HG03520 (cell line): ENCODE measurements around the gene GCC1.
"Not testable (repeated sequence)": the region's sequence is repeated elsewhere in the genome, so short reads cannot be mapped to it uniquely, and the experiment has no call there.

Source experiments
- ATAC-seq: cut with Tn5 transposase; IDR thresholded peaks from one replicate; pipeline ENCODE4 v1.9.1; 2021; ENCODE audit warnings: mild to moderate bottlenecking, moderate library complexity; ENCODE audit not compliant: unreplicated experiment

The GCC1 gene

GRCh38 chr7:127540461-127540860 is 44.9 kb downstream of the GCC1 start:
- ATAC-seq = not testable (repeated sequence)

GRCh38 chr7:127539116-127539515 is 46.3 kb downstream of the GCC1 start:
- ATAC-seq = no peak

- no peak for ATAC-seq
Measured at GRCh38 chr7:127536741-127537140, 48.7 kb downstream of the GCC1 start.

GRCh38 chr7:127536394-127536691 is 49.1 kb downstream of the GCC1 start:
- ATAC-seq = no peak

- no peak for ATAC-seq
Measured at GRCh38 chr7:127535546-127536393, 49.6 kb downstream of the GCC1 start.

- no peak for ATAC-seq
Measured at GRCh38 chr7:127534636-127535035, 50.8 kb downstream of the GCC1 start.

- ATAC-seq = no peak
Measured at GRCh38 chr7:127532736-127533135, 52.7 kb downstream of the GCC1 start.

- ATAC-seq = no peak
Measured at GRCh38 chr7:127532151-127532550, 53.2 kb downstream of the GCC1 start.
